Transverse colon (tissue), 4 donors: Measurements from ENCODE around the gene SERPINA1. TPM values are rescaled to one million over a fixed set of nuclear protein-coding genes. Genes with fewer than 3 reads are reported as not detected.

Experiments
- DNase-seq: peaks from one replicate; pipeline ENCODE4 v3.0.0-alpha.2; 2019
- H3K27ac ChIP-seq, 4 donors: fragments of 200-600 bp; sonication (generic); 2 replicates each; pipeline ENCODE4 v1.5.1; 2016 to 2018; ENCODE audit warnings: inconsistent platforms in 4 of 4
- H3K27me3 ChIP-seq: fragments of 200-600 bp; sonication (generic); 2 replicates; pipeline ENCODE4 v1.5.1; 2017; ENCODE audit warnings: inconsistent platforms
- H3K36me3 ChIP-seq, 4 donors: fragments of 200-600 bp; sonication (generic); 2 replicates each; pipeline ENCODE4 v1.5.1; 2017 to 2019; ENCODE audit warnings: inconsistent platforms in 4 of 4
- H3K4me1 ChIP-seq, 4 donors: fragments of 200-600 bp; sonication (generic); 2 replicates each; pipeline ENCODE4 v1.5.1; 2017 to 2020; ENCODE audit warnings: inconsistent platforms in 4 of 4
- H3K4me3 ChIP-seq, 4 donors: fragments of 200-600 bp; sonication (generic); 1 replicate in 1 of 4; 2 replicates in 3 of 4; pipeline versions ENCODE4 v1.5.1 to v1.6.1; 2017 to 2019; ENCODE audit warnings: inconsistent platforms in 4 of 4
- H3K9me3 ChIP-seq, 2 donors: fragments of 200-600 bp; sonication (generic); 2 replicates each; pipeline ENCODE4 v1.5.1; 2017 to 2019; ENCODE audit warnings: inconsistent platforms in 2 of 2
- CTCF ChIP-seq, 5 experiments: fragments of 200-600 bp in 3 of 5; fragments of 450-650 bp in 2 of 5; sonication (generic) in 3 of 5; IDR thresholded peaks; 1 replicate in 2 of 5; 2 replicates in 3 of 5; pipeline ENCODE4 v1.5.1; 2016 to 2017; ENCODE audit warnings: antibody characterized with exemption in 5 of 5, inconsistent platforms in 3 of 5, mild to moderate bottlenecking in 2 of 5, moderate library complexity in 1 of 5
- EP300 ChIP-seq: sonication (generic); formaldehyde crosslinking; IDR thresholded peaks from one replicate; pipeline ENCODE4 v1.6.1; 2017; ENCODE audit warnings: antibody characterized with exemption, low read depth
- POLR2A ChIP-seq: fragments of 450-650 bp; IDR thresholded peaks from one replicate; pipeline ENCODE4 v1.6.1; 2016; ENCODE audit warnings: antibody characterized with exemption, mild to moderate bottlenecking, moderate library complexity
- POLR2AphosphoS5 ChIP-seq, 3 donors: sonication (generic); formaldehyde crosslinking; IDR thresholded peaks; one replicate each; pipeline ENCODE4 v1.6.1; 2016; ENCODE audit warnings: antibody characterized with exemption in 3 of 3
- WGBS, 2 donors: methylation state at CpG; one replicate each; pipeline ENCODE4 v1.1.5; 2018; ENCODE audit warnings: low coverage in 1 of 2; 5-methylcytosine and 5-hydroxymethylcytosine counted together
- in situ Hi-C, 4 donors: fragments of 200-750 bp; cut with MboI; loops; one replicate each; pipeline versions ENCODE4 v1.15.0 to v1.15.1; 2017; ENCODE audit warnings: low sequenced_read_pairs in 3 of 4, low pct_ligation_motif_present in 1 of 4, low pct_unique_long_range_greater_than_20kb in 1 of 4
- intact Hi-C: fragments of 100-400 bp; cut with DNase I; formaldehyde crosslinking; loops from one replicate; pipeline ENCODE4 v1.15.1; 2023; ENCODE audit warnings: low total_unique reads
- total RNA-seq, 4 donors: library from RNA; depleted of rRNA; stranded (reverse); fragments of >200 nt; gene quantifications; one replicate each; pipeline ENCODE4 v1.1.0, GENCODE V29; 2016

Gene SERPINA1
- total RNA-seq, 4 donors from 2014 or later = 35.2 to 107 (median 61.0) TPM

GRCh38 chr14:94376108-94376975, 12.1 kb downstream of the SERPINA1 start:
- in situ Hi-C loops (no loop called here), intact Hi-C loops (no loop called here)
- TF ChIP-seq CTCF (IDR thresholded peaks at IDR 0.05) (no peak), EP300 (no peak), POLR2A (no peak), POLR2AphosphoS5 (IDR thresholded peaks at IDR 0.05) (no peak)
- Histone ChIP-seq H3K9me3 (no peaks in the 10 kb centered on the region), H3K4me3 (no peak overlapping the region), H3K4me1 (no peaks in the 10 kb centered on the region), H3K27ac (no peak overlapping the region), H3K27me3 (no peaks in the 10 kb centered on the region), H3K36me3 (no peaks in the 10 kb centered on the region)
- WGBS, 2 donors = 80 to 91% methylated on average over 1 to 12 of the region's 12 CpGs
- DNase-seq = no peak

- Histone ChIP-seq H3K27ac (no peak overlapping the region), H3K27me3 (no peaks in the 10 kb centered on the region), H3K36me3 (no peaks in the 10 kb centered on the region), H3K4me3 (no peak overlapping the region), H3K4me1 (no peaks in the 10 kb centered on the region), H3K9me3 (no peaks in the 10 kb centered on the region)
- no peak for TF ChIP-seq POLR2AphosphoS5 (IDR thresholded peaks at IDR 0.05)
- 79% methylated on average over 6 of the region's 6 CpGs; no CpG with 5 or more reads in 1 of the 2 donors for WGBS, 2 donors
- intact Hi-C loops (no loop called here), in situ Hi-C loops (no loop called here)
- DNase-seq = no peak
Observed at GRCh38 chr14:94375552-94376107, 12.8 kb downstream of the SERPINA1 start.

- no peak for DNase-seq
- Histone ChIP-seq H3K4me3 (no peak overlapping the region), H3K36me3 (no peaks in the 10 kb centered on the region), H3K27me3 (no peaks in the 10 kb centered on the region), H3K9me3 (no peaks in the 10 kb centered on the region), H3K4me1 (no peaks in the 10 kb centered on the region), H3K27ac (no peak overlapping the region)
- in situ Hi-C loops = no loop called here
- no peak for TF ChIP-seq POLR2A
- TF ChIP-seq EP300 = no peak
- no peak for TF ChIP-seq CTCF (IDR thresholded peaks at IDR 0.05)
- no peak for TF ChIP-seq POLR2AphosphoS5 (IDR thresholded peaks at IDR 0.05)
- intact Hi-C loops = no loop called here
- WGBS, 2 donors = 78 to 79% methylated on average over 3 to 4 of the region's 4 CpGs
Observed at GRCh38 chr14:94374749-94375260, 13.6 kb downstream of the SERPINA1 start.

GRCh38 chr14:94374116-94374515, 14.3 kb downstream of the SERPINA1 start:
- DNase-seq = no peak
- intact Hi-C loops (no loop called here), in situ Hi-C loops (no loop called here)
- no peak overlapping the region for H3K4me3 ChIP-seq
- TF ChIP-seq EP300 (no peak), POLR2A (no peak), POLR2AphosphoS5 (IDR thresholded peaks at IDR 0.05) (no peak), CTCF (IDR thresholded peaks at IDR 0.05) (no peak)
- no peak overlapping the region for H3K27ac ChIP-seq
- no peaks in the 10 kb centered on the region for H3K9me3 ChIP-seq
- H3K27me3 ChIP-seq = no peaks in the 10 kb centered on the region
- WGBS, 2 donors = 90 to 93% methylated on average over 6 of the region's 6 CpGs
- no peaks in the 10 kb centered on the region for H3K36me3 ChIP-seq
- no peaks in the 10 kb centered on the region for H3K4me1 ChIP-seq
